AG04450 (cell line): ENCODE results near the gene VEPH1. TPM values are rescaled to one million over a fixed set of nuclear protein-coding genes. Genes with fewer than 3 reads are reported as not detected.

Experiments
- CTCF ChIA-PET: fragments of 300-600, 350-600 bp; formaldehyde crosslinking; extraction: SDS; loops from one replicate; lab custom pipeline; 2022; ENCODE audit warnings: antibody characterized with exemption, inconsistent platforms; lab: Charles Lee
- POLR2A ChIA-PET: fragments of 350-600 bp; formaldehyde crosslinking; extraction: SDS; loops from one replicate; lab custom pipeline; 2021; ENCODE audit warnings: antibody characterized with exemption, inconsistent platforms; lab: Yijun Ruan, JAX
- DNase-seq: peaks from one replicate; pipeline ENCODE4 v3.0.0-alpha.2; 2011; ENCODE audit warnings: low read depth, low spot score
- H3K27ac ChIP-seq: one replicate; pipeline ENCODE4 v1.5.1; 2012; ENCODE audit warnings: low read depth, low read length, control low read depth
- H3K27me3 ChIP-seq: one replicate; pipeline ENCODE4 v1.6.0; 2012; ENCODE audit warnings: low read length; ENCODE audit not compliant: control insufficient read depth, insufficient read depth
- H3K4me3 ChIP-seq: 2 replicates; pipeline ENCODE4 v1.5.1; 2011; ENCODE audit warnings: mild to moderate bottlenecking, low read depth, low read length, control low read depth
- H3K9me3 ChIP-seq: 2 replicates; pipeline ENCODE4 v1.5.1; 2012; ENCODE audit warnings: low read length; ENCODE audit not compliant: control insufficient read depth, insufficient read depth
- polyA plus RNA-seq: library from polyadenylated mRNA; depleted of rRNA; stranded (reverse); fragments of >200 nt; gene quantifications from 2 replicates; pipeline ENCODE4 v1.2.3, GENCODE V29; 2011
- TF ChIP-seq, protein P1 (sequence below): IDR thresholded peaks from 2 replicates; pipeline ENCODE4 v1.5.1; 2011; ENCODE audit warnings: low read depth, low read length, control low read depth, inconsistent platforms

The VEPH1 gene
- polyA plus RNA-seq, 1 experiment = 36.4 TPM

- CTCF ChIA-PET = interaction anchor here (0.6 to 4.9 kb wide), 39 partner anchors 9 to 940 kb away, joined by 3 to 79 read pairs (median 4); partner anchors contain the start of genes PTX3 and VEPH1
These were observed 9.3 kb downstream of the VEPH1 start for GRCh38 chr3:157493627-157494550.

DNA sequence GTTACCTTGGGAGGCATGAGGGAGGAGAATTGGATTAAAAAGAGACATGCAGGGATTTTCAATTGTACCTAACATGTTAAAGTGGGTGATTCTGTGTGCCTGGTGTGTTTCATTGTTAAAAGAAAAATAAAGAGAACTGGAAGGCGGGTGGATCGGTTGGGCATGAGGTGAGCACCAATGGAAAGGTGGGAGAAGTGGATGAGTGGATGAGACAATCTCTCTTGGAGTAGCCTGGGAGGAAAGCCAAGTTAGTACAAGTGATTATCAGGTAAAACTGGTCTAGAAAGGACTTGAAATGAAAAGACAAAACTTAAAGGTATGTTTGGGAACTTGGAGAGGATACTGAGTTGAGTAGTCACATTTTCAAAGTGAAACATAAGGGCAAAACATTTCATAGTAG, 12.1 kb downstream of the VEPH1 start:
- Histone ChIP-seq H3K27me3 (no peaks in the 10 kb centered on the region), H3K9me3 (no peaks in the 10 kb centered on the region), H3K27ac (no peak overlapping the region), H3K4me3 (no peak overlapping the region)
- ChIA-PET POLR2A (no interaction called here), CTCF (interaction anchor here (4.6 to 4.9 kb wide), 2 partner anchors 285 to 290 kb away, joined by 58 to 79 read pairs; no protein-coding TSS in a partner anchor)
- TF ChIP-seq, protein P1, sequence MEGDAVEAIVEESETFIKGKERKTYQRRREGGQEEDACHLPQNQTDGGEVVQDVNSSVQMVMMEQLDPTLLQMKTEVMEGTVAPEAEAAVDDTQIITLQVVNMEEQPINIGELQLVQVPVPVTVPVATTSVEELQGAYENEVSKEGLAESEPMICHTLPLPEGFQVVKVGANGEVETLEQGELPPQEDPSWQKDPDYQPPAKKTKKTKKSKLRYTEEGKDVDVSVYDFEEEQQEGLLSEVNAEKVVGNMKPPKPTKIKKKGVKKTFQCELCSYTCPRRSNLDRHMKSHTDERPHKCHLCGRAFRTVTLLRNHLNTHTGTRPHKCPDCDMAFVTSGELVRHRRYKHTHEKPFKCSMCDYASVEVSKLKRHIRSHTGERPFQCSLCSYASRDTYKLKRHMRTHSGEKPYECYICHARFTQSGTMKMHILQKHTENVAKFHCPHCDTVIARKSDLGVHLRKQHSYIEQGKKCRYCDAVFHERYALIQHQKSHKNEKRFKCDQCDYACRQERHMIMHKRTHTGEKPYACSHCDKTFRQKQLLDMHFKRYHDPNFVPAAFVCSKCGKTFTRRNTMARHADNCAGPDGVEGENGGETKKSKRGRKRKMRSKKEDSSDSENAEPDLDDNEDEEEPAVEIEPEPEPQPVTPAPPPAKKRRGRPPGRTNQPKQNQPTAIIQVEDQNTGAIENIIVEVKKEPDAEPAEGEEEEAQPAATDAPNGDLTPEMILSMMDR = no peak
- DNase-seq = no peak

More at GRCh38 chr3:157493627-157494550, 9.3 kb downstream of the VEPH1 start:
- no peak for DNase-seq
- POLR2A ChIA-PET = no interaction called here
- Histone ChIP-seq H3K27ac (no peak overlapping the region), H3K9me3 (no peaks in the 10 kb centered on the region), H3K4me3 (no peak overlapping the region), H3K27me3 (no peaks in the 10 kb centered on the region)
- TF ChIP-seq, protein P1 = peak; percentile 74

GRCh38 chr3:157488144-157488543, 15.1 kb downstream of the VEPH1 start:
- DNase-seq = no peak
- Histone ChIP-seq H3K27ac (no peak overlapping the region), H3K9me3 (no peaks in the 10 kb centered on the region), H3K27me3 (no peaks in the 10 kb centered on the region), H3K4me3 (no peak overlapping the region)
- CTCF ChIA-PET = interaction anchor here (0.6 to 1.3 kb wide), 2 partner anchors 42 to 284 kb away, joined by 3 read pairs; no protein-coding TSS in a partner anchor
- POLR2A ChIA-PET = no interaction called here
- TF ChIP-seq, protein P1 = no peak

GRCh38 chr3:157487339-157487738, 15.9 kb downstream of the VEPH1 start:
- H3K27me3 ChIP-seq = no peaks in the 10 kb centered on the region
- no peak for DNase-seq
- H3K9me3 ChIP-seq = peaks cover under 1% of the 10 kb centered on the region; the same call in 1 of the 2 replicates
- H3K4me3 ChIP-seq = no peak overlapping the region
- ChIA-PET POLR2A (no interaction called here), CTCF (interaction anchor here (1.3 to 1.6 kb wide), 3 partner anchors 9 to 283 kb away, joined by 3 to 8 read pairs (median 7); no protein-coding TSS in a partner anchor)
- TF ChIP-seq, protein P1 = no peak
- H3K27ac ChIP-seq = no peak overlapping the region
